Activated CD4-positive, alpha-beta T cell treated with anti-CD3 and anti-CD28 coated beads for 36 hours (primary cell): ENCODE measurements around the gene CASQ2. TPM values are rescaled to one million over a fixed set of nuclear protein-coding genes. Genes with fewer than 3 reads are reported as not detected.

Source experiments
- ATAC-seq: fragments of 200-7000 bp; cut with Tn5 transposase; one replicate; pipeline ENCODE4 v1.10.0; 2021; ENCODE audit warnings: mild to moderate bottlenecking, moderate library complexity
- CTCF ChIA-PET: fragments of 350-600 bp; sonication (Branson Sonifier 250); formaldehyde crosslinking; loops from one replicate; lab custom pipeline; 2021; ENCODE audit warnings: antibody characterized with exemption; lab: Charles Lee
- POLR2A ChIA-PET: fragments of 350-600 bp; sonication (Branson Sonifier 250); formaldehyde crosslinking; loops from one replicate; lab custom pipeline; 2021; ENCODE audit warnings: antibody characterized with exemption, inconsistent platforms; lab: Charles Lee
- DNase-seq: peaks from one replicate; pipeline ENCODE4 v3.0.0-alpha.2; 2020
- H3K27ac Mint-ChIP-seq: one replicate; pipeline ENCODE4 v1.8.0; 2021; ENCODE audit warnings: mixed read lengths
- H3K27me3 Mint-ChIP-seq: one replicate; pipeline ENCODE4 v1.8.0; 2021; ENCODE audit warnings: mixed read lengths
- H3K36me3 Mint-ChIP-seq: one replicate; pipeline ENCODE4 v1.8.0; 2021; ENCODE audit warnings: low read depth, mixed read lengths
- H3K4me1 Mint-ChIP-seq: one replicate; pipeline ENCODE4 v1.8.0; 2021; ENCODE audit warnings: mixed read lengths
- H3K4me3 Mint-ChIP-seq: one replicate; pipeline ENCODE4 v1.8.0; 2021; ENCODE audit warnings: mild to moderate bottlenecking, moderate library complexity, mixed read lengths
- H3K9me3 Mint-ChIP-seq: one replicate; pipeline ENCODE4 v1.8.0; 2021; ENCODE audit warnings: low read depth, mixed read lengths
- intact Hi-C, 2 experiments: fragments of 100-400 bp; cut with DNase I in 1 of 2; cut with micrococcal nuclease in 1 of 2; formaldehyde crosslinking; loops; one replicate each; pipeline versions ENCODE4 v1.14.2 to v1.15.1; 2022 to 2024; cut with DNase I, micrococcal nuclease
- total RNA-seq, 2 experiments: library from RNA; stranded (reverse); gene quantifications; one replicate each; pipeline ENCODE4 v1.2.3, GENCODE V29; 2021

The CASQ2 gene
- total RNA-seq, 2 experiments from 2014 or later: not detected

GRCh38 chr1:115797486-115797885 is 29.0 kb upstream of the CASQ2 start:
- ATAC-seq (no peak), DNase-seq (no peak)
- CTCF ChIA-PET: no interaction called here
- H3K36me3 Mint-ChIP-seq: no peaks in the 10 kb centered on the region
- H3K27ac Mint-ChIP-seq: no peak overlapping the region
- H3K27me3 Mint-ChIP-seq: peaks cover 15% of the 10 kb centered on the region
- intact Hi-C loops: no loop called here
- H3K4me3 Mint-ChIP-seq: no peak overlapping the region
- H3K4me1 Mint-ChIP-seq: no peaks in the 10 kb centered on the region
- POLR2A ChIA-PET: no interaction called here
- H3K9me3 Mint-ChIP-seq: no peaks in the 10 kb centered on the region

DNA sequence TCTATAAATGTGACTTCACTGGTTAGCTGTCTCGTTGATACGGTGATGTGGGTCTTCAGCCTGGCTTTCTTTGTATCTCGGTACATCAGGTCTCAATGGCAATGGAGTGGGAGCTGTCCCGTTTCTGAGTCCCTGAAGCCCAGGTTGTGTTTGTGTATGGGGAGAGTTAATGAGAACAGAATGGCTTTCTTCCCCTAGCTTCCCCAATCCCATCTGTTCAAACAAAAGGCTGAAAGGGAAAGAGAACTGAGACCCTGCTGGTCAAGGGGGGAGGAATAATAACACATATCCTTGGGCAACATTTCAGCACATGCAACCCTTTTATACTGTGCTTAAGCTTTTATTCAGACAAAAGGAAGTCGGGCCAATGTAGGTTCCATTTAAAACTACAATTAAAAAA is 28.4 kb upstream of the CASQ2 start:
- intact Hi-C loops: no loop called here
- no peaks in the 10 kb centered on the region for H3K4me1 Mint-ChIP-seq
- H3K27ac Mint-ChIP-seq: no peak overlapping the region
- no peak overlapping the region for H3K4me3 Mint-ChIP-seq
- DNase-seq: no peak
- POLR2A ChIA-PET: no interaction called here
- H3K9me3 Mint-ChIP-seq: no peaks in the 10 kb centered on the region
- H3K36me3 Mint-ChIP-seq: no peaks in the 10 kb centered on the region
- peaks cover 17% of the 10 kb centered on the region for H3K27me3 Mint-ChIP-seq
- ATAC-seq: no peak
- CTCF ChIA-PET: interaction anchor here (0.7 kb wide), 1 partner anchor 284 kb away, joined by 3 read pairs; no protein-coding TSS in a partner anchor

DNA sequence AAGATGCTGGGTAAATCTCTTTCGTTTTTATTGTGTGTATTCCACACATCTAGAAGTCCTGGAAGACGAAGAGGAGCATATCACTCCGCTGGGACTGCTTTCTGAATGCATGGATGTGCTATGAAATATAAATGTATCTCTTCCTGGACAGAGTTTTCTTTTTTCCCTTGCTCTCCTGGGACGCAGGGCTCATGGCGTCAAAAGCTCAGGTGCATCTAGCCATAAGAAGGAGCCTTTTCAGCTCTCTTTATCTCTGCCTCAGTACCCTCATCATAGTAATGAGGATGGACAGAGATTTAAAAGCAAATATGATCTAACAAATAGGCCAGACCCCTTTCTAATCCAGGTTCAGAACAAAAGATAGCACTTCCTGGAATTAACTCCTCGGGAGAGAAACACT is 27.5 kb upstream of the CASQ2 start:
- peaks cover 17% of the 10 kb centered on the region for H3K27me3 Mint-ChIP-seq
- ATAC-seq (no peak), DNase-seq (no peak)
- POLR2A ChIA-PET: no interaction called here
- H3K4me1 Mint-ChIP-seq: no peaks in the 10 kb centered on the region
- intact Hi-C loops: no loop called here
- no peaks in the 10 kb centered on the region for H3K36me3 Mint-ChIP-seq
- no peak overlapping the region for H3K27ac Mint-ChIP-seq
- no peaks in the 10 kb centered on the region for H3K9me3 Mint-ChIP-seq
- H3K4me3 Mint-ChIP-seq: no peak overlapping the region
- CTCF ChIA-PET: no interaction called here

DNA sequence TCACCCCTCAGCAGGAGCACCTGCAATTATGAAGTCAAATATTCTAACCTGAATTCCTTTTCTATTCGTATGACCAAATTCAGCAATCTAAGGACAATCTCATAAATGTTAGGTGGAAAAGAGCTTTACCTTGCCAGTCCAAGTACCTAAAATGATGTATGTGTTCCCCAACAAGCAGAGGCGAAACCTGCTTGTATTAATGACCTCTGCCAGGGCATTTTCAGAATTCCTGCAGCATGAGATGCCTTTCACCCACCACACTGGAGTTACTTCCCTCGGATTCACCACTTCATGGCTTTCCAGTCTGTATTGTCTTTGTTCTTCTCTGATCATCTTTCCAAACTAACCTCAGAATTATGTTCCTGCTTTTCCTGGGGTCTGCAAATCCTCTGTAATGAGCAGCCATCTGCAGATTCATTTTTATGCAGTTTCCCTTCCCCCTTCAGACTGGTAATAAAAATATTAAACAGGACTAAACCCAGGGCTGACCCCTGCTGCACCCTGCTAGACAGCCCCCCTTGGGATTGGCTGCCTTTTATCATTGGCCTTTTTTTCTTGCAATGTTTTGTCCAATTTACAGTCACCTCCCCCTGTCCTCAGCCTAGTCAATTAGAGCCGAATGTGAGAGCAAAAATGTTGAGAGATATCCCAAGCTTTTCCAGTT is 26.6 kb upstream of the CASQ2 start:
- Mint-ChIP-seq H3K4me1 (no peaks in the 10 kb centered on the region), H3K4me3 (no peak overlapping the region), H3K9me3 (no peaks in the 10 kb centered on the region), H3K27me3 (peaks cover 20% of the 10 kb centered on the region), H3K27ac (no peak overlapping the region), H3K36me3 (no peaks in the 10 kb centered on the region)
- ChIA-PET POLR2A (no interaction called here), CTCF (no interaction called here)
- ATAC-seq: no peak
- intact Hi-C loops: no loop called here
- no peak for DNase-seq

GRCh38 chr1:115793162-115793561 is 24.6 kb upstream of the CASQ2 start:
- POLR2A ChIA-PET: no interaction called here
- no peak overlapping the region for H3K27ac Mint-ChIP-seq
- intact Hi-C loops: no loop called here
- H3K36me3 Mint-ChIP-seq: no peaks in the 10 kb centered on the region
- no peak for DNase-seq
- H3K4me1 Mint-ChIP-seq: no peaks in the 10 kb centered on the region
- CTCF ChIA-PET: no interaction called here
- no peaks in the 10 kb centered on the region for H3K9me3 Mint-ChIP-seq
- H3K27me3 Mint-ChIP-seq: peaks cover 23% of the 10 kb centered on the region
- ATAC-seq: no peak
- no peak overlapping the region for H3K4me3 Mint-ChIP-seq

- no peaks in the 10 kb centered on the region for H3K36me3 Mint-ChIP-seq
- ChIA-PET CTCF (no interaction called here), POLR2A (no interaction called here)
- H3K9me3 Mint-ChIP-seq: no peaks in the 10 kb centered on the region
- intact Hi-C loops: no loop called here
- DNase-seq (no peak), ATAC-seq (no peak)
- peaks cover 21% of the 10 kb centered on the region for H3K27me3 Mint-ChIP-seq
- H3K4me3 Mint-ChIP-seq: no peak overlapping the region
- H3K4me1 Mint-ChIP-seq: no peaks in the 10 kb centered on the region
- H3K27ac Mint-ChIP-seq: no peak overlapping the region
Measured at GRCh38 chr1:115791816-115792215, 23.3 kb upstream of the CASQ2 start.

GRCh38 chr1:115790846-115791245 is 22.3 kb upstream of the CASQ2 start:
- no peak for ATAC-seq
- no peaks in the 10 kb centered on the region for H3K36me3 Mint-ChIP-seq
- no peak overlapping the region for H3K27ac Mint-ChIP-seq
- no peak overlapping the region for H3K4me3 Mint-ChIP-seq
- DNase-seq: no peak
- H3K4me1 Mint-ChIP-seq: no peaks in the 10 kb centered on the region
- no peaks in the 10 kb centered on the region for H3K9me3 Mint-ChIP-seq
- intact Hi-C loops: no loop called here
- peaks cover 21% of the 10 kb centered on the region for H3K27me3 Mint-ChIP-seq
- ChIA-PET CTCF (interaction anchor here (0.9 kb wide), 1 partner anchor 17 kb away, joined by 5 read pairs; no protein-coding TSS in a partner anchor), POLR2A (no interaction called here)

GRCh38 chr1:115790356-115790755 is 21.8 kb upstream of the CASQ2 start:
- DNase-seq (no peak), ATAC-seq (no peak)
- ChIA-PET POLR2A (no interaction called here), CTCF (interaction anchor here (0.9 kb wide), 1 partner anchor 17 kb away, joined by 5 read pairs; no protein-coding TSS in a partner anchor)
- Mint-ChIP-seq H3K4me1 (no peaks in the 10 kb centered on the region), H3K36me3 (no peaks in the 10 kb centered on the region), H3K27me3 (peaks cover 20% of the 10 kb centered on the region), H3K27ac (no peak overlapping the region), H3K9me3 (no peaks in the 10 kb centered on the region), H3K4me3 (no peak overlapping the region)
- intact Hi-C loops: no loop called here

GRCh38 chr1:115783311-115783710 is 14.8 kb upstream of the CASQ2 start:
- Mint-ChIP-seq H3K9me3 (no peaks in the 10 kb centered on the region), H3K27me3 (peaks cover 26% of the 10 kb centered on the region), H3K36me3 (no peaks in the 10 kb centered on the region), H3K4me3 (no peak overlapping the region), H3K27ac (no peak overlapping the region), H3K4me1 (no peaks in the 10 kb centered on the region)
- ChIA-PET POLR2A (no interaction called here), CTCF (no interaction called here)
- DNase-seq (no peak), ATAC-seq (no peak)
- intact Hi-C loops: no loop called here

DNA sequence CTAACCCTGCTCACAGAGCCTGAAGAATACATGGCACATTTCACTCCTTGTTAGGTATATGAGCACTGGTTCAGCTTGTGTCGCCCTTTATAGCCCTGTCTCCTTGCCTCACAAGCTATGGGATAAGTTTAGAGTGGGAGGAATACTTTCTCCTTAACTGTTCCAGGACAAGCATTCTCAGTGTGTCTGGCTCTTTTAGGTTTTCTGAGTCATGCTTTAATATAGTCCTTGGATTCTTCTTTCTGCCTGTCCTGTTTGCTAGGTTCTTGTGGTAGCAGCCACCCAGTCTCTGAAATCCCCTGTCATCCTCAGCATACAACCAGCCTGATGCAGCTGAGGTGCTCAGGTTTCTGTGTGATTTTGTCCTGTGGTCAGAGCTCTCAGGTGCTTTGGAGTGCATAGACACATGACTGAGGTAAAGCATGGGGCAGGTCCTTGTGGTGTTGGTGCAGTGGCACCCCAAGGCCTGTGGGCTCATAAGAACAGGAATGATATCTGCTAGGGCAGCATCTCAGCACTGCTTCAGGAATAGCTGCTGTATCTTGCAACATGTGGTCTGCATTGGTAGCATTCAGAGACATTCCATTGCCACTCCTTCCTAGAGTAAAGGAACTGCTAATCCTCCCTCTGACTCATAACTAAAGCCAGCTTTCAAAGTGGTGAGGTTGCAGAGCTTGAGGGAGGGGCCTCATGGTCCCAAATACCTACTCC is 14.2 kb upstream of the CASQ2 start:
- no peak for ATAC-seq
- POLR2A ChIA-PET: no interaction called here
- Mint-ChIP-seq H3K4me3 (no peak overlapping the region), H3K27me3 (peaks cover 26% of the 10 kb centered on the region), H3K27ac (no peak overlapping the region), H3K9me3 (no peaks in the 10 kb centered on the region), H3K4me1 (no peaks in the 10 kb centered on the region), H3K36me3 (no peaks in the 10 kb centered on the region)
- DNase-seq: no peak
- intact Hi-C loops: no loop called here
- CTCF ChIA-PET: no interaction called here

GRCh38 chr1:115781851-115782250 is 13.3 kb upstream of the CASQ2 start:
- H3K4me1 Mint-ChIP-seq: no peaks in the 10 kb centered on the region
- H3K27me3 Mint-ChIP-seq: peaks cover 31% of the 10 kb centered on the region
- DNase-seq (no peak), ATAC-seq (no peak)
- intact Hi-C loops: no loop called here
- ChIA-PET CTCF (no interaction called here), POLR2A (no interaction called here)
- H3K9me3 Mint-ChIP-seq: no peaks in the 10 kb centered on the region
- H3K36me3 Mint-ChIP-seq: no peaks in the 10 kb centered on the region
- H3K4me3 Mint-ChIP-seq: no peak overlapping the region
- H3K27ac Mint-ChIP-seq: no peak overlapping the region

- Mint-ChIP-seq H3K36me3 (no peaks in the 10 kb centered on the region), H3K27ac (no peak overlapping the region), H3K4me3 (no peak overlapping the region), H3K9me3 (no peaks in the 10 kb centered on the region), H3K27me3 (peaks cover 29% of the 10 kb centered on the region), H3K4me1 (no peaks in the 10 kb centered on the region)
- no peak for ATAC-seq
- intact Hi-C loops: no loop called here
- no peak for DNase-seq
- ChIA-PET CTCF (no interaction called here), POLR2A (no interaction called here)
Measured at GRCh38 chr1:115781343-115781742, 12.8 kb upstream of the CASQ2 start.
